Caco-2 (cell line): Measurements from ENCODE around the gene NOTUM. TPM values are rescaled to one million over a fixed set of nuclear protein-coding genes. Genes with fewer than 3 reads are reported as not detected.

Source experiments
- BruUV-seq: library from RNA; stranded (reverse); fragments of 400-500 nt; replicated peaks from 2 replicates; lab custom pipeline; 2021; lab: Mats Ljungman, UMichigan
- CTCF ChIA-PET: fragments of 300-600 bp; sonication (Branson Sonifier 250); formaldehyde crosslinking; loops from one replicate; lab custom pipeline; 2022; ENCODE audit warnings: antibody characterized with exemption; lab: Charles Lee
- POLR2A ChIA-PET: fragments of 300-600 bp; sonication (Branson Sonifier 250); formaldehyde crosslinking; loops from one replicate; lab custom pipeline; 2022; ENCODE audit warnings: antibody characterized with exemption; lab: Charles Lee
- DNase-seq, 2 experiments: peaks; one replicate each; pipeline versions ENCODE4 v3.0.0 to v3.0.0-alpha.2; 2020 to 2022
- H3K27me3 ChIP-seq: replicated peaks from 2 replicates; pipeline ENCODE4 v1.6.0; 2011; ENCODE audit warnings: low read length; ENCODE audit not compliant: control insufficient read depth, insufficient read depth
- H3K36me3 ChIP-seq: 2 replicates; pipeline ENCODE4 v1.5.1; 2011; ENCODE audit warnings: low read length; ENCODE audit not compliant: control insufficient read depth, insufficient read depth
- H3K4me1 ChIP-seq: fragments of 250-450 bp; sonication (Bioruptor Pico); 2 replicates; pipeline ENCODE4 v1.5.1; 2020; ENCODE audit warnings: mild to moderate bottlenecking
- H3K4me3 ChIP-seq: 2 replicates; pipeline ENCODE4 v1.5.1; 2011; ENCODE audit warnings: low read depth, mild to moderate bottlenecking, control low read depth, low read length
- H3K9me3 ChIP-seq: fragments of 250-450 bp; sonication (Bioruptor Pico); 2 replicates; pipeline ENCODE4 v1.5.1; 2020; ENCODE audit warnings: mild to moderate bottlenecking, moderate library complexity
- H3K27ac Mint-ChIP-seq: one replicate; pipeline ENCODE4 v1.8.0; 2022; ENCODE audit warnings: mixed read lengths; ENCODE audit not compliant: unreplicated experiment
- H3K27me3 Mint-ChIP-seq: one replicate; pipeline ENCODE4 v1.8.0; 2022; ENCODE audit warnings: mixed read lengths; ENCODE audit not compliant: insufficient read depth, unreplicated experiment
- H3K36me3 Mint-ChIP-seq: one replicate; pipeline ENCODE4 v1.8.0; 2022; ENCODE audit warnings: mild to moderate bottlenecking, mixed read lengths; ENCODE audit not compliant: insufficient read depth, unreplicated experiment
- H3K4me1 Mint-ChIP-seq: one replicate; pipeline ENCODE4 v1.8.0; 2022; ENCODE audit warnings: low read depth, mixed read lengths; ENCODE audit not compliant: unreplicated experiment
- H3K4me3 Mint-ChIP-seq: one replicate; pipeline ENCODE4 v1.8.0; 2022; ENCODE audit warnings: mild to moderate bottlenecking, moderate library complexity, mixed read lengths; ENCODE audit not compliant: unreplicated experiment
- H3K9me3 Mint-ChIP-seq: one replicate; pipeline ENCODE4 v1.8.0; 2022; ENCODE audit warnings: mixed read lengths; ENCODE audit not compliant: unreplicated experiment
- CTCF ChIP-seq, 2 experiments: fragments of 200-600 bp in 1 of 2; IDR thresholded peaks; 1 replicate in 1 of 2; 2 replicates in 1 of 2; pipeline versions ENCODE4 v1.5.1 to v1.8.0; 2011 to 2022; ENCODE audit warnings: antibody characterized with exemption in 1 of 2, control low read depth in 1 of 2, inconsistent platforms in 1 of 2, low read depth in 1 of 2, low read length in 1 of 2, mild to moderate bottlenecking in 1 of 2, moderate library complexity in 1 of 2; ENCODE audit not compliant: insufficient read depth in 1 of 2, severe bottlenecking in 1 of 2, unreplicated experiment in 1 of 2
- intact Hi-C: fragments of 100-400 bp; cut with micrococcal nuclease; formaldehyde crosslinking; loops from one replicate; pipeline ENCODE4 v1.10.0; 2022; ENCODE audit not compliant: unreplicated experiment
- total RNA-seq: library from RNA; stranded (reverse); gene quantifications from 2 replicates; pipeline ENCODE4 v1.2.3, GENCODE V29; 2022

The NOTUM gene
- total RNA-seq, 1 experiment from 2014 or later = 11.1 TPM

GRCh38 chr17:81909966-81910839, 50.8 kb downstream of the NOTUM start:
- H3K27me3 Mint-ChIP-seq = no peaks in the 10 kb centered on the region
- peaks cover 91% of the 10 kb centered on the region for H3K36me3 Mint-ChIP-seq
- Histone ChIP-seq H3K4me3 (peak overlapping the region; percentile 99), H3K27me3 (no peaks in the 10 kb centered on the region), H3K4me1 (peaks cover 15% of the 10 kb centered on the region), H3K36me3 (peaks cover 22% of the 10 kb centered on the region), H3K9me3 (no peaks in the 10 kb centered on the region)
- BruUV-seq = TSS peak; percentile 41
- intact Hi-C loops = loop anchor here (1.0 to 2.0 kb wide), 2 partner anchors 17 to 19 kb away; partner anchors contain the start of genes ALYREF, ANAPC11 and MAFG
- peak overlapping the region; percentile 94 for H3K27ac Mint-ChIP-seq
- peaks cover 13% of the 10 kb centered on the region for H3K4me1 Mint-ChIP-seq
- ChIA-PET CTCF (interaction anchor here (1.1 kb wide), 1 partner anchor 18 kb away, joined by 3 read pairs; no protein-coding TSS in a partner anchor), POLR2A (interaction anchor here (0.6 kb wide), 1 partner anchor 55 kb away, joined by 3 read pairs; no protein-coding TSS in a partner anchor)
- peak; percentile 87 to 93 for DNase-seq
- TF ChIP-seq CTCF (IDR thresholded peaks at IDR 0.05; ENCODE audit: insufficient read depth in 1 of 2, low read depth in 1 of 2, low read length in 1 of 2, severe bottlenecking in 1 of 2, unreplicated experiment in 1 of 2) = no peak
- H3K9me3 Mint-ChIP-seq = no peaks in the 10 kb centered on the region
- H3K4me3 Mint-ChIP-seq = peak overlapping the region; percentile 89

- CTCF ChIA-PET = interaction anchor here (0.6 kb wide), 1 partner anchor 15 kb away, joined by 4 read pairs; no protein-coding TSS in a partner anchor
Measured at GRCh38 chr17:81909231-81909630, 51.8 kb downstream of the NOTUM start.

More at GRCh38 chr17:81909231-81909630, 51.8 kb downstream of the NOTUM start:
- Histone ChIP-seq H3K4me3 (no peak overlapping the region), H3K27me3 (no peaks in the 10 kb centered on the region), H3K36me3 (peaks cover 16% of the 10 kb centered on the region), H3K4me1 (peaks cover 15% of the 10 kb centered on the region), H3K9me3 (no peaks in the 10 kb centered on the region)
- H3K4me3 Mint-ChIP-seq = peak overlapping the region; percentile 89
- no peaks in the 10 kb centered on the region for H3K9me3 Mint-ChIP-seq
- no peaks in the 10 kb centered on the region for H3K27me3 Mint-ChIP-seq
- POLR2A ChIA-PET = no interaction called here
- intact Hi-C loops = no loop called here
- no peak for TF ChIP-seq CTCF (IDR thresholded peaks at IDR 0.05; ENCODE audit: insufficient read depth in 1 of 2, low read depth in 1 of 2, low read length in 1 of 2, severe bottlenecking in 1 of 2, unreplicated experiment in 1 of 2)
- no TSS peak for BruUV-seq
- H3K27ac Mint-ChIP-seq = peak overlapping the region; percentile 94
- peaks cover 91% of the 10 kb centered on the region for H3K36me3 Mint-ChIP-seq
- DNase-seq = no peak
- peaks cover 13% of the 10 kb centered on the region for H3K4me1 Mint-ChIP-seq
